Cardiac fibroblast (primary cell): Measurements from ENCODE around the gene NDST1.

Experiments used
- DNase-seq, 2 donors: peaks; one replicate each; pipeline versions ENCODE4 v3.0.0 to v3.0.0-alpha.2; 2010; ENCODE audit warnings: low read depth in 2 of 2
- H3K4me3 ChIP-seq, 2 donors: replicated peaks in 1 of 2; 1 replicate in 1 of 2; 2 replicates in 1 of 2; pipeline ENCODE4 v1.5.1; 2011; ENCODE audit warnings: low read depth in 2 of 2, low read length in 2 of 2, mild to moderate bottlenecking in 2 of 2, moderate library complexity in 1 of 2
- TF ChIP-seq, protein P1 (sequence below): IDR thresholded peaks from one replicate; pipeline ENCODE4 v1.5.1; 2011; ENCODE audit warnings: low read depth, mild to moderate bottlenecking, low read length, inconsistent platforms

Gene NDST1

DNA sequence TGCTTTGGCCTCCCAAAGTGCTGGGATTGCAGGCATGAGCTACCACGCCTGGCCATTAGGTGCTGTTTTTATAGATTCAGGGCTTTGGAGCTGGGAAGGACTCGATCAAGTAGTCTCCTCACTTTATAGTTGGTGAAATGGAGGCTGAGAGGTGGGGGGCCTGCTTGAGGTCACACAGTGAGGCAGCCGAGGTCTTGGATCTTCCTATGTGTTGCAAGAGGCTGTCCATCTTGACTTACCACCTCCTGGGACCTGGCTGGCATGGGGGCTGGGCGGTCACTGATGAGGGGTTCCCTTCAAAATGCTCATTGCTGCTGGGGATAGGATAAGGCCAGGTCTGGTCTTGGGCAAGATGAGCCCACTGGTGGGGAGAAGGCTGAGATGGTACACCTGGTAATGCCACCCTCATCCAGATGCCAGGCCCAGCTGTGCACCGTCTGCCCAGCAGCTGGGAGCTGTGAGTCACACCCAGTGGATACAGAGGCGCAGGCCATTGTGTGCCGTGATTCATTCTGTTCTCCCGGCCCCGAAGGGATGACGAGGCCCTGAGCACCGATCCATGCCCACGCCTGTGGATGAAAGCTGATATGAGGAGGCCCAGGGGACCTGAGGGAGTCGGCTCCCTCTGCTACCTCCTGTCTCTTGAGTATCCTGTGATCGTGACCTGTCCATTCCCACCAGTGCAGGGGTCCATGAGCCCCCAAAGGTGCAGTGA is 10.5 kb upstream of the NDST1 start:
- TF ChIP-seq, protein P1, sequence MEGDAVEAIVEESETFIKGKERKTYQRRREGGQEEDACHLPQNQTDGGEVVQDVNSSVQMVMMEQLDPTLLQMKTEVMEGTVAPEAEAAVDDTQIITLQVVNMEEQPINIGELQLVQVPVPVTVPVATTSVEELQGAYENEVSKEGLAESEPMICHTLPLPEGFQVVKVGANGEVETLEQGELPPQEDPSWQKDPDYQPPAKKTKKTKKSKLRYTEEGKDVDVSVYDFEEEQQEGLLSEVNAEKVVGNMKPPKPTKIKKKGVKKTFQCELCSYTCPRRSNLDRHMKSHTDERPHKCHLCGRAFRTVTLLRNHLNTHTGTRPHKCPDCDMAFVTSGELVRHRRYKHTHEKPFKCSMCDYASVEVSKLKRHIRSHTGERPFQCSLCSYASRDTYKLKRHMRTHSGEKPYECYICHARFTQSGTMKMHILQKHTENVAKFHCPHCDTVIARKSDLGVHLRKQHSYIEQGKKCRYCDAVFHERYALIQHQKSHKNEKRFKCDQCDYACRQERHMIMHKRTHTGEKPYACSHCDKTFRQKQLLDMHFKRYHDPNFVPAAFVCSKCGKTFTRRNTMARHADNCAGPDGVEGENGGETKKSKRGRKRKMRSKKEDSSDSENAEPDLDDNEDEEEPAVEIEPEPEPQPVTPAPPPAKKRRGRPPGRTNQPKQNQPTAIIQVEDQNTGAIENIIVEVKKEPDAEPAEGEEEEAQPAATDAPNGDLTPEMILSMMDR, result no peak
- DNase-seq, result peak; percentile 83 to 96

DNA sequence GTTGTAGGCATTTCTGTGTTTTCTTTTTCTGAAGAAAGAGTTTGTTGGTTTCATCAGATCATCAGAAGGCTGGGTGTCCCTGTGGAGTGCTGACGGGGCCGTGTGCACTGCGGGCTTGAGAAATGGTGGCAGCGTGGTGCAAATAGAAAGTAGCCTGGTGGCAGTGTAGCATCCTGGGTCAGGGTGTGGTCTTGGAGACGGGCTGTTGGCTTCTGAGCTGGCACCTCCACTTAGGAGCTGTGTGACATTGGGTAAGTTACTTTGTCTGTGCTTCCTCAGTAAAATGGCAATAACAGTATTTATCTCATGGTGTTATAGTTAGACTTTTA is 10.0 kb upstream of the NDST1 start:
- TF ChIP-seq, protein P1, result no peak
- peak overlapping the region in 1 of 2 donors; percentile 41 for H3K4me3 ChIP-seq
- no peak for DNase-seq

More for the DNA sequence above, 10.5 kb upstream of the NDST1 start:
- peak overlapping the region in 1 of 2 donors; percentile 41 for H3K4me3 ChIP-seq

DNA sequence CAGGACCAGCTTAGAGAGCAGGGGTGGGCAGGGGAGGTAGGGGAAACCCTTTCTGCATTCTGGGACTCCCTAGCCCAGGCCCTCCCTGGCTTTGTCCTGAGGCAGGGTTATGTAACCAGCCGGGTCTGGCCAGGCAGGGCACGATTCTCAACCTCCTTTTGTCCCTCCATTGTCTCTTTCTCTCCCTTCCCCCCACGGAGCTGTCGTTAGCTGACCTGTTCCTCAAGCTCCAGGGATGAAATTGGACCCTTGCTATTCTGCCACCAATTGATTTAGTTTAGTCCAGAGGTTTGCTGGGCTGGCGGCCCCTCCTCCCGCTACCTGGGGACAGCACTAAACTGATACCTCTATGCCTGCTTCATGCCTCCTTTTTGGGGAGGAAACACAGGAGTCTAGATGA is 9.4 kb upstream of the NDST1 start:
- peak overlapping the region in 1 of 2 donors; percentile 41 for H3K4me3 ChIP-seq
- TF ChIP-seq, protein P1, result no peak

DNA sequence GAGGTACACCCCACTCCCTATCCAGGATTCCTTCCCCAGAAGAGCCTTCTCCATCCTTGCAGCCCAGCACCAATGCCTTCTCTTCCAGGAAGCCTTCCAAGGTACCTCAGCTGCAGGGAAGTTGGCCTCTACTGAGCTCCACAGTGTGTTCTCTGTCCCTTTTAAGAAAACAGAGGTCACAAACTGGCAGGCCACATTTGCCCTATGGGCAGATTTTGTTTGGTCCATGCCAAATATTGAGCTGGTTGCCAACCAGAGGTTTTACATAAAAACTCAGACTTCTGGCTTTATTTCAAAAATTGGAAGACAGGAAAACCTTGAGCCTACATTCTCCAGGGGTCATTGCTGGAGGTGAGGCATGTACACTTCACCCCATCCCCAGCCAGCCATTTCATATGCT is 9.0 kb upstream of the NDST1 start:
- peak overlapping the region in 1 of 2 donors; percentile 41 for H3K4me3 ChIP-seq
- TF ChIP-seq, protein P1, result no peak
- no peak for DNase-seq

More for the DNA sequence above, 9.4 kb upstream of the NDST1 start:
- DNase-seq, result no peak

DNA sequence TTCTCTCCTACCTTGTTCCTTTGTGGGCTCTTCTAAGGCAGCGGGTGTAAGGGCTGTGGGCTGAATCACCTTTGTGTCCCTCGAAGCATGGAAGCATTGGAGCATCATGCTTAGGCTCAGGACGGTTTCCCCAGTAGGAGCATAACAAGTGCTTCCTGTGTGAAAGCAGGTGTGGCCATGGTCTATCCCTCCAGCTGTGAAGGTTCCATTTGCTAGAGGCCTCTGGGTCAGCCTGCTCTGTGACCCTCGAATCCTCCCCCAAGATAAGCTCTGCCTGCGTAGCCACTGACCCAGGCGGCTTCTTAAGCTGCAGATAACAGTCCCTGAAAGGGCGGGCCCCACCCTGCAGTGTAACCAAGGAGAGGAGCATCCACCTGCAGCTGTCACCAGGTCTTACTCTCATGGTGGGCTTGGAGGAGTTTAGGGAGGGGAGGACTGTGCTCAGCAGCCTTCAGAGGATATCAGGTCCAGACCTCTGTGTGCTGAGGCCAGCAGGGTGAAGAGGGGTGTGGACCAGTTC is 8.4 kb upstream of the NDST1 start:
- DNase-seq, result no peak
- TF ChIP-seq, protein P1, result no peak
- no peak overlapping the region for H3K4me3 ChIP-seq

DNA sequence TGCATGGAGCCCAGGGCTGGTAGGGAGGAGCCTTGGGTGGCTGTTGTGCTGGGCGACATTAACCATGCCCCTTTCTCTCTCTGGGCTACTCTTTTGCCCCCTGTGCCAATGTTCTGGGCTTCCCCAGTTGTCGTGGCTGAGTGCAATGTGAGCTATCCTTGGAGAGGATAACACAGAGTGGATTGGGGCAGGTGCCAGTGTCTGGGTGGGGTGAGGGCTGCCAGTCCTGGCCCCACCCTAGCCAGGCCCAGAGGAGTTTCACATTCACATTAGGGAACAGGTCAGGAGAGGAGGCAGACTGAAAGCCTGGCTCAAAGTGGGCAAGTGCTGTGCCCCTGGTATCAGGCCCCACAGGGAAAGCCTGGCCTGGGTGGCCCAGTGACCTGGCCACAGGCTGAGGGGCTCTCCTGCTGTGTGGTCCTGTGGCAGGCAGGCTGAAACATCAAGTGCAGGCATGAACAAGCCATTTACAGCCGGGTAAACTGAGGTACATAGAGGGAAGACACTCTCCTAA is 7.5 kb upstream of the NDST1 start:
- no peak for DNase-seq
- H3K4me3 ChIP-seq, result no peak overlapping the region
- TF ChIP-seq, protein P1, result no peak
